Osteoblast (primary cell): ENCODE measurements around the gene TMA7. TPM values are rescaled to one million over a fixed set of nuclear protein-coding genes. Genes with fewer than 3 reads are reported as not detected.
"Not testable (repeated sequence)": the region's sequence is repeated elsewhere in the genome, so short reads cannot be mapped to it uniquely, and the experiment has no call there.

Experiments
- DNase-seq: peaks from one replicate; pipeline ENCODE4 v3.0.0; 2011; ENCODE audit warnings: low spot score, mixed read lengths; ENCODE audit not compliant: insufficient read length; ENCODE audit errors: missing footprints
- H2AFZ ChIP-seq: 2 replicates; pipeline ENCODE4 v1.6.0; 2011; ENCODE audit warnings: mild to moderate bottlenecking, low read length
- H3K27ac ChIP-seq: 2 replicates; pipeline ENCODE4 v1.5.1; 2011; ENCODE audit warnings: mild to moderate bottlenecking, low read depth, low read length, moderate library complexity
- H3K27me3 ChIP-seq: 2 replicates; pipeline ENCODE4 v1.6.0; 2012; ENCODE audit warnings: mild to moderate bottlenecking, control low read depth, inconsistent platforms, low read length, moderate library complexity; ENCODE audit not compliant: insufficient read depth
- H3K36me3 ChIP-seq: 2 replicates; pipeline ENCODE4 v1.5.1; 2011; ENCODE audit warnings: mild to moderate bottlenecking, low read length, control low read depth, moderate library complexity; ENCODE audit not compliant: insufficient read depth
- H3K4me1 ChIP-seq: 2 replicates; pipeline ENCODE4 v1.5.1; 2011; ENCODE audit warnings: mild to moderate bottlenecking, low read length, control low read depth, moderate library complexity; ENCODE audit not compliant: insufficient read depth
- H3K4me2 ChIP-seq: 2 replicates; pipeline ENCODE4 v1.6.0; 2011; ENCODE audit warnings: mild to moderate bottlenecking, low read length; ENCODE audit not compliant: insufficient read depth
- H3K4me3 ChIP-seq: fragments of 200-600 bp; sonication (generic); 3 replicates; pipeline ENCODE4 v1.5.1; 2012; ENCODE audit warnings: mild to moderate bottlenecking, low read length, inconsistent platforms; ENCODE audit not compliant: insufficient read depth
- H3K79me2 ChIP-seq: 2 replicates; pipeline ENCODE4 v1.6.0; 2012; ENCODE audit warnings: mild to moderate bottlenecking, low read length, control low read depth, inconsistent platforms; ENCODE audit not compliant: insufficient read depth
- H3K9me3 ChIP-seq: 2 replicates; pipeline ENCODE4 v1.5.1; 2011; ENCODE audit warnings: low read depth, low read length, control low read depth
- H4K20me1 ChIP-seq: 2 replicates; pipeline ENCODE4 v1.6.0; 2012; ENCODE audit warnings: mild to moderate bottlenecking, low read length, control low read depth; ENCODE audit not compliant: insufficient read depth
- total RNA-seq: library from RNA; depleted of rRNA; stranded (reverse); fragments of >200 nt; gene quantifications from 2 replicates; pipeline ENCODE4 v1.2.3, GENCODE V29; 2012
- TF ChIP-seq, protein P1 (sequence below): IDR thresholded peaks from 2 replicates; pipeline ENCODE4 v1.5.1; 2011; ENCODE audit warnings: mild to moderate bottlenecking, low read depth, low read length, moderate library complexity; ENCODE audit errors: extremely low read depth

The TMA7 gene
- total RNA-seq, 1 donor, result 128 TPM

DNA sequence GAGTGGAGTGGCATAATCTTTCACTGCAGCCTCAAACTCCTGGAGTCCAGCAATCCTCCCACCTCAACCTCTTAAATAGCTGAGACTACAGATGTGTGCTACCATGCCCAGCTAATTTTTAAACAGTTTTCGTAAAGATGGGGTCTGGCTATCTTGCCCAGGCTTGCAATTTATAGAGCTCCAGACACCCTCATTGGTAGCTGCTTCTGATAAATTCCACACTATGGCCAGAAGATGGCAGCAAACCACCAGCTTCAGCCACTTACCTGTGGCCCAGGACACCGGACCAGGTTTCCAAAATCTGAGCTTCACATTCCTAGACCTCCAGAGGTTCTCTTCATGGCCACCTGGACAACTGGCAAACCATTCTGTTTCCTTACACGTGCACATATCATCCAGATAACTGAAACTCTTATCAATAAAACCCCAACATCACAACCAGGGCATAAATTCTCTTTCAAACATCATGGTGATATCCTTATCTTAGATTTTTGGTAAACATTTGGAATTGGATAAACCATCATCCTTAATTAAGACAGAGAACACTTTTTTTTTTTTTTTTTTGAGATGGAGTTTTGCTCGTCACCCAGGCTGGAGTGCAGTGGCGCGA lies 39.1 kb upstream of the TMA7 start:
- TF ChIP-seq, protein P1, sequence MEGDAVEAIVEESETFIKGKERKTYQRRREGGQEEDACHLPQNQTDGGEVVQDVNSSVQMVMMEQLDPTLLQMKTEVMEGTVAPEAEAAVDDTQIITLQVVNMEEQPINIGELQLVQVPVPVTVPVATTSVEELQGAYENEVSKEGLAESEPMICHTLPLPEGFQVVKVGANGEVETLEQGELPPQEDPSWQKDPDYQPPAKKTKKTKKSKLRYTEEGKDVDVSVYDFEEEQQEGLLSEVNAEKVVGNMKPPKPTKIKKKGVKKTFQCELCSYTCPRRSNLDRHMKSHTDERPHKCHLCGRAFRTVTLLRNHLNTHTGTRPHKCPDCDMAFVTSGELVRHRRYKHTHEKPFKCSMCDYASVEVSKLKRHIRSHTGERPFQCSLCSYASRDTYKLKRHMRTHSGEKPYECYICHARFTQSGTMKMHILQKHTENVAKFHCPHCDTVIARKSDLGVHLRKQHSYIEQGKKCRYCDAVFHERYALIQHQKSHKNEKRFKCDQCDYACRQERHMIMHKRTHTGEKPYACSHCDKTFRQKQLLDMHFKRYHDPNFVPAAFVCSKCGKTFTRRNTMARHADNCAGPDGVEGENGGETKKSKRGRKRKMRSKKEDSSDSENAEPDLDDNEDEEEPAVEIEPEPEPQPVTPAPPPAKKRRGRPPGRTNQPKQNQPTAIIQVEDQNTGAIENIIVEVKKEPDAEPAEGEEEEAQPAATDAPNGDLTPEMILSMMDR, result peak; percentile 80
- Histone ChIP-seq H3K27me3 (peaks cover 22% of the 10 kb centered on the region), H3K79me2 (no peaks in the 10 kb centered on the region), H3K4me1 (peaks cover 11% of the 10 kb centered on the region), H2AFZ (no peak overlapping the region), H3K4me3 (no peak overlapping the region), H3K9me3 (no peaks in the 10 kb centered on the region), H3K4me2 (no peak overlapping the region), H3K36me3 (no peaks in the 10 kb centered on the region), H3K27ac (no peak overlapping the region), H4K20me1 (no peaks in the 10 kb centered on the region)
- DNase-seq, result peak; percentile 92

GRCh38 chr3:48401434-48401901 lies 38.6 kb upstream of the TMA7 start:
- not testable (repeated sequence) for H4K20me1 ChIP-seq, H3K36me3 ChIP-seq, H3K79me2 ChIP-seq, H3K9me3 ChIP-seq, H2AFZ ChIP-seq, H3K4me3 ChIP-seq
- peak; percentile 52 for DNase-seq
- H3K27ac ChIP-seq, result peak overlapping the region; percentile 12
- H3K4me2 ChIP-seq, result peak overlapping the region; percentile 49
- peaks cover 22% of the 10 kb centered on the region for H3K27me3 ChIP-seq
- H3K4me1 ChIP-seq, result peaks cover 11% of the 10 kb centered on the region

DNA sequence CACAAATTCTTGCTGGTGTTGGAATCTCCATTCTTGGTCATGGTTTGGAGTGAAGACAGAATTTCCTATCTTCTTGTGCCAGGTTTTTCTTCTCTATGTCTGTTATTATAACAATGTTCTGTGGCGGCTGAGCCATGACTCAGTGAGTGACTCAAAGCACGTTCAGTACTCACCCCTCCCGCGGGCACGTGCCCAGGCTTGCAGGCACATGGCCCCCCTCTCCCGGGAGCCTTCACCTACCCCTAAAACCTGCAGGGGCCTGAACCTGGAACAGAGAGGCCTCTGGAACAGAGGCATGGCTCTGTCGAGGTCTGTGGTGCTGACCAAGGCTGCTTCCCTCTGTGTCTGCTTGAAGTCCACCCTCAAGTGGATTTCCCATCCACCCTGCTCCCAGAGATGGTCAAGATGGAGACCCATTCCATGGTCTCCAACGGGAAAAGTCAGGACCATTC lies 37.8 kb upstream of the TMA7 start:
- H2AFZ ChIP-seq, result no peak overlapping the region
- no peak overlapping the region for H3K4me3 ChIP-seq
- H4K20me1 ChIP-seq, result no peaks in the 10 kb centered on the region
- TF ChIP-seq, protein P1, result no peak
- H3K79me2 ChIP-seq, result no peaks in the 10 kb centered on the region
- H3K27me3 ChIP-seq, result peaks cover 22% of the 10 kb centered on the region
- H3K27ac ChIP-seq, result peak overlapping the region; percentile 17
- peak; percentile 99 for DNase-seq
- H3K4me1 ChIP-seq, result peaks cover 11% of the 10 kb centered on the region
- peak overlapping the region; percentile 49 for H3K4me2 ChIP-seq
- no peaks in the 10 kb centered on the region for H3K9me3 ChIP-seq
- no peaks in the 10 kb centered on the region for H3K36me3 ChIP-seq

GRCh38 chr3:48402907-48403306 lies 37.1 kb upstream of the TMA7 start:
- Histone ChIP-seq H2AFZ (no peak overlapping the region), H3K4me2 (no peak overlapping the region), H3K36me3 (no peaks in the 10 kb centered on the region), H3K9me3 (no peaks in the 10 kb centered on the region), H3K4me3 (no peak overlapping the region), H3K27ac (no peak overlapping the region), H3K4me1 (peaks cover 11% of the 10 kb centered on the region), H3K79me2 (no peaks in the 10 kb centered on the region), H3K27me3 (peaks cover 21% of the 10 kb centered on the region), H4K20me1 (no peaks in the 10 kb centered on the region)
- peak; percentile 56 for DNase-seq
- TF ChIP-seq, protein P1, result no peak
